Activated naive CD8-positive, alpha-beta T cell treated with anti-CD3 and anti-CD28 coated beads, Interleukin-2, amount 10 ng/mL, durations not matched to agents 7 days and 5 days (primary cell): Measurements from ENCODE around the gene MRPL3. TPM values are rescaled to one million over a fixed set of nuclear protein-coding genes. Genes with fewer than 3 reads are reported as not detected.

Experiments used
- ATAC-seq: fragments of 150-1000 bp; cut with Tn5 transposase; one replicate; pipeline ENCODE4 v1.10.0; 2021; ENCODE audit warnings: low read depth, moderate library complexity
- POLR2A ChIA-PET: fragments of 350-600 bp; sonication (Branson Sonifier 250); formaldehyde crosslinking; loops from one replicate; lab custom pipeline; 2021; ENCODE audit warnings: antibody characterized with exemption; lab: Charles Lee
- DNase-seq: peaks from one replicate; pipeline ENCODE4 v3.0.0; 2021
- H3K27ac Mint-ChIP-seq: one replicate; pipeline ENCODE4 v1.8.0; 2022; ENCODE audit warnings: mild to moderate bottlenecking, mixed read lengths
- H3K27me3 Mint-ChIP-seq: one replicate; pipeline ENCODE4 v1.8.0; 2022; ENCODE audit warnings: mild to moderate bottlenecking, moderate library complexity, mixed read lengths
- H3K36me3 Mint-ChIP-seq: one replicate; pipeline ENCODE4 v1.8.0; 2021; ENCODE audit warnings: mild to moderate bottlenecking, mixed read lengths
- H3K4me1 Mint-ChIP-seq: one replicate; pipeline ENCODE4 v1.8.0; 2021; ENCODE audit warnings: mixed read lengths
- H3K4me3 Mint-ChIP-seq: one replicate; pipeline ENCODE4 v1.8.0; 2022; ENCODE audit warnings: mild to moderate bottlenecking, moderate library complexity, mixed read lengths
- H3K9me3 Mint-ChIP-seq: one replicate; pipeline ENCODE4 v1.8.0; 2021; ENCODE audit warnings: mixed read lengths
- total RNA-seq, 2 experiments: library from RNA; stranded (reverse); gene quantifications; one replicate each; pipeline ENCODE4 v1.2.3, GENCODE V29; 2021

Gene MRPL3
- total RNA-seq, result 10 to 100 TPM; 55.6 to 57.5 TPM

- Mint-ChIP-seq H3K27me3 (no peaks in the 10 kb centered on the region), H3K9me3 (peaks cover 3% of the 10 kb centered on the region), H3K4me1 (peaks cover 30% of the 10 kb centered on the region), H3K4me3 (peak within 1 kb of the TSS; percentile 98), H3K27ac (peak within 1 kb of the TSS; percentile 88), H3K36me3 (peaks cover 23% of the 10 kb centered on the region)
- POLR2A ChIA-PET, result interaction anchor here (1.0 to 2.4 kb wide), 2 partner anchors 476 to 477 kb away, joined by 3 to 6 read pairs; partner anchors contain the start of genes ASTE1 and NEK11
- peak; percentile 91 for ATAC-seq
- peak; percentile 83 for DNase-seq
These were observed at the start of gene MRPL3 for GRCh38 chr3:131502530-131503319. Gene MRPL3, minus strand, starts transcription at chr3:131502971. Its CDS starts 150 bp downstream, at chr3:131502821.

GRCh38 chr3:131551761-131552160, 49.0 kb upstream of the MRPL3 start:
- Mint-ChIP-seq H3K36me3 (no peaks in the 10 kb centered on the region), H3K9me3 (no peaks in the 10 kb centered on the region), H3K4me3 (no peak overlapping the region), H3K27me3 (peaks cover 19% of the 10 kb centered on the region), H3K27ac (no peak overlapping the region), H3K4me1 (peaks cover 7% of the 10 kb centered on the region)
- POLR2A ChIA-PET, result no interaction called here
- DNase-seq, result no peak
- no peak for ATAC-seq

- POLR2A ChIA-PET, result no interaction called here
- Mint-ChIP-seq H3K27me3 (peaks cover 15% of the 10 kb centered on the region), H3K36me3 (no peaks in the 10 kb centered on the region), H3K4me3 (no peak overlapping the region), H3K4me1 (peaks cover 7% of the 10 kb centered on the region), H3K27ac (no peak overlapping the region), H3K9me3 (no peaks in the 10 kb centered on the region)
- DNase-seq (no peak), ATAC-seq (no peak)
These were observed 48.0 kb upstream of the MRPL3 start for GRCh38 chr3:131550562-131551465.

GRCh38 chr3:131549340-131549739, 46.6 kb upstream of the MRPL3 start:
- Mint-ChIP-seq H3K27me3 (peaks cover 20% of the 10 kb centered on the region), H3K4me1 (peaks cover 7% of the 10 kb centered on the region), H3K9me3 (no peaks in the 10 kb centered on the region), H3K36me3 (no peaks in the 10 kb centered on the region), H3K27ac (no peak overlapping the region), H3K4me3 (no peak overlapping the region)
- no peak for DNase-seq
- POLR2A ChIA-PET, result no interaction called here
- no peak for ATAC-seq

GRCh38 chr3:131547585-131547984, 44.8 kb upstream of the MRPL3 start:
- Mint-ChIP-seq H3K4me1 (no peaks in the 10 kb centered on the region), H3K9me3 (no peaks in the 10 kb centered on the region), H3K27ac (no peak overlapping the region), H3K36me3 (no peaks in the 10 kb centered on the region), H3K4me3 (no peak overlapping the region), H3K27me3 (peaks cover 19% of the 10 kb centered on the region)
- no peak for ATAC-seq
- no peak for DNase-seq
- POLR2A ChIA-PET, result no interaction called here

- ATAC-seq (no peak), DNase-seq (no peak)
- no peak overlapping the region for H3K4me3 Mint-ChIP-seq
- peaks cover 19% of the 10 kb centered on the region for H3K27me3 Mint-ChIP-seq
- no peaks in the 10 kb centered on the region for H3K4me1 Mint-ChIP-seq
- H3K36me3 Mint-ChIP-seq, result no peaks in the 10 kb centered on the region
- POLR2A ChIA-PET, result no interaction called here
- H3K27ac Mint-ChIP-seq, result no peak overlapping the region
- no peaks in the 10 kb centered on the region for H3K9me3 Mint-ChIP-seq
These were observed 43.7 kb upstream of the MRPL3 start for GRCh38 chr3:131546441-131546840.

- POLR2A ChIA-PET, result no interaction called here
These were observed 41.8 kb upstream of the MRPL3 start for GRCh38 chr3:131544557-131544956.

GRCh38 chr3:131543714-131544113, 40.9 kb upstream of the MRPL3 start:
- H3K4me1 Mint-ChIP-seq, result no peaks in the 10 kb centered on the region
- POLR2A ChIA-PET, result no interaction called here
- H3K27ac Mint-ChIP-seq, result no peak overlapping the region
- no peak overlapping the region for H3K4me3 Mint-ChIP-seq
- H3K36me3 Mint-ChIP-seq, result no peaks in the 10 kb centered on the region
- no peak for ATAC-seq
- H3K27me3 Mint-ChIP-seq, result peaks cover 19% of the 10 kb centered on the region
- H3K9me3 Mint-ChIP-seq, result no peaks in the 10 kb centered on the region
- DNase-seq, result no peak

More at GRCh38 chr3:131544557-131544956, 41.8 kb upstream of the MRPL3 start:
- no peak overlapping the region for H3K27ac Mint-ChIP-seq
- DNase-seq (no peak), ATAC-seq (no peak)
- H3K9me3 Mint-ChIP-seq, result no peaks in the 10 kb centered on the region
- no peaks in the 10 kb centered on the region for H3K4me1 Mint-ChIP-seq
- no peaks in the 10 kb centered on the region for H3K36me3 Mint-ChIP-seq
- H3K27me3 Mint-ChIP-seq, result peaks cover 17% of the 10 kb centered on the region
- H3K4me3 Mint-ChIP-seq, result no peak overlapping the region

GRCh38 chr3:131541288-131541687, 38.5 kb upstream of the MRPL3 start:
- no peak overlapping the region for H3K4me3 Mint-ChIP-seq
- H3K27me3 Mint-ChIP-seq, result peaks cover 15% of the 10 kb centered on the region
- no peaks in the 10 kb centered on the region for H3K4me1 Mint-ChIP-seq
- H3K27ac Mint-ChIP-seq, result no peak overlapping the region
- DNase-seq (no peak), ATAC-seq (no peak)
- H3K36me3 Mint-ChIP-seq, result no peaks in the 10 kb centered on the region
- H3K9me3 Mint-ChIP-seq, result no peaks in the 10 kb centered on the region
- POLR2A ChIA-PET, result no interaction called here

- Mint-ChIP-seq H3K9me3 (no peaks in the 10 kb centered on the region), H3K4me1 (no peaks in the 10 kb centered on the region), H3K27me3 (peaks cover 14% of the 10 kb centered on the region), H3K27ac (no peak overlapping the region), H3K4me3 (no peak overlapping the region), H3K36me3 (no peaks in the 10 kb centered on the region)
- DNase-seq, result no peak
- ATAC-seq, result no peak
- POLR2A ChIA-PET, result no interaction called here
These were observed 38.0 kb upstream of the MRPL3 start for GRCh38 chr3:131540821-131541220.

GRCh38 chr3:131540143-131540542, 37.4 kb upstream of the MRPL3 start:
- Mint-ChIP-seq H3K4me1 (no peaks in the 10 kb centered on the region), H3K4me3 (no peak overlapping the region), H3K27me3 (peaks cover 15% of the 10 kb centered on the region), H3K36me3 (no peaks in the 10 kb centered on the region), H3K9me3 (no peaks in the 10 kb centered on the region), H3K27ac (no peak overlapping the region)
- POLR2A ChIA-PET, result no interaction called here
- ATAC-seq, result no peak
- no peak for DNase-seq

GRCh38 chr3:131538968-131539367, 36.2 kb upstream of the MRPL3 start:
- H3K4me3 Mint-ChIP-seq, result no peak overlapping the region
- ATAC-seq, result no peak
- H3K36me3 Mint-ChIP-seq, result no peaks in the 10 kb centered on the region

GRCh38 chr3:131537531-131537930, 34.8 kb upstream of the MRPL3 start:
- ATAC-seq (no peak), DNase-seq (no peak)
- no peak overlapping the region for H3K4me3 Mint-ChIP-seq
- H3K9me3 Mint-ChIP-seq, result no peaks in the 10 kb centered on the region
- no peaks in the 10 kb centered on the region for H3K4me1 Mint-ChIP-seq
- no peak overlapping the region for H3K27ac Mint-ChIP-seq
- H3K27me3 Mint-ChIP-seq, result peaks cover 19% of the 10 kb centered on the region
- no peaks in the 10 kb centered on the region for H3K36me3 Mint-ChIP-seq
- POLR2A ChIA-PET, result no interaction called here

More at GRCh38 chr3:131538968-131539367, 36.2 kb upstream of the MRPL3 start:
- Mint-ChIP-seq H3K4me1 (no peaks in the 10 kb centered on the region), H3K27me3 (peaks cover 16% of the 10 kb centered on the region), H3K9me3 (no peaks in the 10 kb centered on the region), H3K27ac (no peak overlapping the region)
- no peak for DNase-seq
- POLR2A ChIA-PET, result no interaction called here
